B cell (primary cell): Measurements from ENCODE around the gene TSPAN6. TPM values are rescaled to one million over a fixed set of nuclear protein-coding genes. Genes with fewer than 3 reads are reported as not detected.

Experiments used
- ATAC-seq: fragments of 200-7000 bp; cut with Tn5 transposase; one replicate; pipeline ENCODE4 v1.10.0; 2021; ENCODE audit warnings: low read depth, mild to moderate bottlenecking, moderate number of reproducible peaks, moderate library complexity
- CTCF ChIA-PET: fragments of 350-600 bp; sonication (Branson Sonifier 250); formaldehyde crosslinking; loops from one replicate; lab custom pipeline; 2021; ENCODE audit warnings: antibody characterized with exemption, inconsistent platforms; lab: Charles Lee
- POLR2A ChIA-PET: fragments of 350-600 bp; sonication (Branson Sonifier 250); formaldehyde crosslinking; loops from one replicate; lab custom pipeline; 2021; ENCODE audit warnings: antibody characterized with exemption; lab: Charles Lee
- DNase-seq: peaks from one replicate; pipeline ENCODE4 v3.0.0; 2013
- H2AFZ ChIP-seq: 2 replicates; pipeline ENCODE4 v1.6.1; 2012; ENCODE audit warnings: mild to moderate bottlenecking, low read depth, low read length; ENCODE audit not compliant: insufficient read depth, poor library complexity, severe bottlenecking
- H3K27ac ChIP-seq, 2 donors: 1 replicate in 1 of 2; 2 replicates in 1 of 2; pipeline ENCODE4 v1.5.1; 2012 to 2013; ENCODE audit warnings: low read length in 2 of 2, mild to moderate bottlenecking in 2 of 2, moderate library complexity in 1 of 2
- H3K27me3 ChIP-seq, 4 experiments: fragments of 200-600 bp in 1 of 4; sonication (generic) in 1 of 4; replicated peaks in 1 of 4; 1 replicate in 2 of 4; 2 replicates in 2 of 4; pipeline versions ENCODE4 v1.6.1 to v1.7.0; 2013 to 2016; ENCODE audit warnings: low read length in 3 of 4, mild to moderate bottlenecking in 2 of 4, mixed read lengths in 1 of 4, moderate library complexity in 1 of 4; ENCODE audit not compliant: insufficient read depth in 4 of 4, control insufficient read depth in 3 of 4; ENCODE audit errors: control extremely low read depth in 1 of 4
- H3K36me3 ChIP-seq, 2 experiments: replicated peaks in 1 of 2; 1 replicate in 1 of 2; 2 replicates in 1 of 2; pipeline versions ENCODE4 v1.6.1 to v1.7.1; 2013; ENCODE audit warnings: low read length in 1 of 2; ENCODE audit not compliant: insufficient read depth in 2 of 2, control insufficient read depth in 1 of 2; ENCODE audit errors: control extremely low read depth in 1 of 2, extremely low read depth in 1 of 2
- H3K4me1 ChIP-seq, 2 donors: fragments of 200-600 bp in 1 of 2; sonication (generic) in 1 of 2; 1 replicate in 1 of 2; 2 replicates in 1 of 2; pipeline versions ENCODE4 v1.5.1 to v1.6.1; 2013 to 2017; ENCODE audit warnings: low read length in 2 of 2; ENCODE audit not compliant: control insufficient read depth in 2 of 2, insufficient read depth in 2 of 2
- H3K4me2 ChIP-seq: replicated peaks from 2 replicates; pipeline ENCODE3; 2012; ENCODE audit warnings: mild to moderate bottlenecking, low read depth, low read length; ENCODE audit not compliant: poor library complexity, severe bottlenecking
- H3K4me3 ChIP-seq, 5 experiments: fragments of 200-600 bp in 1 of 5; sonication (generic) in 1 of 5; 1 replicate in 3 of 5; 2 replicates in 2 of 5; pipeline versions ENCODE4 v1.5.1 to v1.7.0; 2011 to 2016; ENCODE audit warnings: low read length in 4 of 5, mild to moderate bottlenecking in 4 of 5, low read depth in 2 of 5, control low read depth in 1 of 5, moderate library complexity in 1 of 5; ENCODE audit not compliant: insufficient read depth in 1 of 5; ENCODE audit errors: control extremely low read depth in 1 of 5, extremely low read depth in 1 of 5
- H3K79me2 ChIP-seq: fragments of 200-600 bp; sonication (generic); one replicate; pipeline ENCODE4 v1.6.0; 2016; ENCODE audit warnings: low read length; ENCODE audit not compliant: control insufficient read depth, insufficient read depth
- H3K9ac ChIP-seq: fragments of 200-600 bp; sonication (generic); 2 replicates; pipeline ENCODE4 v1.6.1; 2017; ENCODE audit warnings: mild to moderate bottlenecking, low read length, moderate library complexity
- H3K9me3 ChIP-seq, 3 donors: one replicate each; pipeline versions ENCODE4 v1.6.1 to v1.7.1; 2013; ENCODE audit warnings: low read length in 2 of 3; ENCODE audit not compliant: control insufficient read depth in 2 of 3, insufficient read depth in 1 of 3; ENCODE audit errors: control extremely low read depth in 1 of 3
- H4K20me1 ChIP-seq: 2 replicates; pipeline ENCODE4 v1.6.0; 2012; ENCODE audit warnings: mild to moderate bottlenecking, low read length; ENCODE audit not compliant: insufficient read depth, control insufficient read depth, poor library complexity, severe bottlenecking
- H3K27ac Mint-ChIP-seq: one replicate; pipeline ENCODE4 v1.8.0; 2021; ENCODE audit warnings: mixed read lengths
- H3K27me3 Mint-ChIP-seq: one replicate; pipeline ENCODE4 v1.8.0; 2021; ENCODE audit warnings: mixed read lengths
- H3K4me1 Mint-ChIP-seq: one replicate; pipeline ENCODE4 v1.8.0; 2021; ENCODE audit warnings: mixed read lengths
- H3K4me3 Mint-ChIP-seq: one replicate; pipeline ENCODE4 v1.8.0; 2021; ENCODE audit warnings: mixed read lengths
- H3K9me3 Mint-ChIP-seq: one replicate; pipeline ENCODE4 v1.8.0; 2022; ENCODE audit warnings: mixed read lengths; ENCODE audit not compliant: insufficient read depth
- CTCF ChIP-seq: fragments of 200-600 bp; IDR thresholded peaks from one replicate; pipeline ENCODE4 v1.8.0; 2022; ENCODE audit warnings: antibody characterized with exemption, mild to moderate bottlenecking
- EZH2 ChIP-seq: IDR thresholded peaks from 2 replicates; pipeline ENCODE4 v1.6.1; 2012; ENCODE audit warnings: borderline replicate concordance, low read depth, mild to moderate bottlenecking, moderate library complexity, low read length; ENCODE audit not compliant: insufficient read depth, poor library complexity, severe bottlenecking
- WGBS: methylation state at CpG from one replicate; pipeline ENCODE4 v1.1.5; 2013; ENCODE audit warnings: missing lambda C conversion rate; ENCODE audit not compliant: insufficient coverage; 5-methylcytosine and 5-hydroxymethylcytosine counted together
- intact Hi-C: fragments of 100-400 bp; cut with micrococcal nuclease; formaldehyde crosslinking; loops from one replicate; pipeline ENCODE4 v1.10.0; 2022
- polyA plus RNA-seq: library from polyadenylated mRNA; depleted of rRNA; stranded (reverse); fragments of >200 nt; gene quantifications from 2 replicates; pipeline ENCODE4 v1.2.3, GENCODE V29; 2012
- total RNA-seq, 2 donors: library from RNA; stranded (reverse); fragments of 120-200 nt in 1 of 2; gene quantifications; 1 replicate in 1 of 2; 2 replicates in 1 of 2; pipeline versions ENCODE4 v1.2.3 to v1.2.4, GENCODE V29; 2013 to 2022

TSPAN6 gene
- total and polyA plus RNA-seq, 2 donors (not counting 1 experiment from before 2014, with no cell fraction given), result 0.10 TPM; not detected in 1

DNA sequence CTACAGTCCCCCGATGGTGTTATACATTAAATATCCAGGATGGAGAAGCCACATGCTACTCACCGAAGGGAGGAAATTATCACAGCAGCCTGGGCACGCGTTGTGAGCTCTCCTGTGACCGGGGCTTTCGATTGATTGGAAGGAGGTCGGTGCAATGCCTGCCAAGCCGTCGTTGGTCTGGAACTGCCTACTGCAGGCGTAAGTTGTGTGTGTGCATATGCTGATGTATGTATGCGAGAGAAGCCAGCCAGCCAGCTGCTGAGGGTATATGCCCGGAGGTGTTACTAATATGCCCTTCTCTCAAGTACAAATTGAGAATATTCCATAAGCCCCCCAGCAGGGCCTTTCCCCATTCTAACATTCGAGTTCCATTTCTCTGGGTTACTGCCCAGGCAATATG lies 25.6 kb upstream of the TSPAN6 start:
- Histone ChIP-seq H3K27me3 (no peaks in the 10 kb centered on the region), H3K36me3 (no peaks in the 10 kb centered on the region), H3K4me2 (no peak overlapping the region), H2AFZ (no peak overlapping the region), H3K79me2 (no peaks in the 10 kb centered on the region), H3K9ac (no peak overlapping the region), H3K27ac (no peak overlapping the region), H3K4me3 (no peak overlapping the region), H4K20me1 (no peaks in the 10 kb centered on the region), H3K4me1 (no peaks in the 10 kb centered on the region), H3K9me3 (no peaks in the 10 kb centered on the region)
- ATAC-seq, result no peak
- intact Hi-C loops, result no loop called here
- 93% methylated on average over 6 of the region's 13 CpGs for WGBS
- Mint-ChIP-seq H3K4me1 (peaks cover 7% of the 10 kb centered on the region), H3K9me3 (no peaks in the 10 kb centered on the region), H3K27me3 (peaks cover 17% of the 10 kb centered on the region), H3K4me3 (no peak overlapping the region), H3K27ac (no peak overlapping the region)
- CTCF ChIA-PET, result interaction anchor here (1.6 to 2.5 kb wide), 2 partner anchors 10 to 107 kb away, joined by 5 to 7 read pairs; no protein-coding TSS in a partner anchor
- POLR2A ChIA-PET, result no interaction called here
- DNase-seq, result no peak
- TF ChIP-seq EZH2 (no peak), CTCF (no peak)

DNA sequence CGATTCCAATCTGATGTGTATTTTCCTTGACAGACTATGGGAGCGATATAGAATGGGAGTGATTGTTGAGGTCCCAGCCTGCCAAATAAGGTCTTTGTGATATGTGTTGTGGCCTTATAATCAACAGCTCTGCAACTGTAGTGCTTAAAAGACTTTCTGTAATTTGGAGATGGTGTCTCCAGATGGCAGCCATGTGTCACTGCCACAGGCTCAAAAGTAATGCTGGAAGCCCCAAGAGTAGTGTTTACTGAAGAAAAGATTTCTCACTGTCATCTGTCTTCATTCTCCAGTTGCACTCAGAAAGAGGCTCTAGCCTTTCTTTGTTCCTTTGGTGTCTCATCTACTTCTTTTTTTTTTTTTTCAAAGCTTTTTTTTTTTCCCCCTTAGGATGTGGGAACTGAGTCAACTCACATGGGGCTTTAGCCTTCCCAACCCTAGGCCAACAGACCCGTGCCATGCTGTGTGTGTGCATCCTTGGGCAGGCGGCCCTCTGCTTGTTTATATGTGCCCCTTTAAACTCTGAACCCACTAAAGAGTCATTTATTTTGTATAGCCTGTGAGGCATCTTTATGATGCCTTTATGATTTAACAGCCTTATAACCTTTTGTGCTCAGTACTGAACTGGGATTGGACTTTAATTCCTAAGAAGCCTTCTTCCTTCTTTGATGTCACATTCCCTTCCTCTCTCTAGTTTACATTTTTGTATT lies 23.0 kb upstream of the TSPAN6 start:
- intact Hi-C loops, result no loop called here
- no peak overlapping the region for H3K9ac ChIP-seq

More for the DNA sequence above, 23.0 kb upstream of the TSPAN6 start:
- no peak overlapping the region for H3K4me3 ChIP-seq
- no peak overlapping the region for H2AFZ ChIP-seq
- ATAC-seq (no peak), DNase-seq (no peak)
- H3K79me2 ChIP-seq, result no peaks in the 10 kb centered on the region
- H3K4me3 Mint-ChIP-seq, result no peak overlapping the region
- no peaks in the 10 kb centered on the region for H3K9me3 ChIP-seq
- H3K27ac Mint-ChIP-seq, result no peak overlapping the region
- no peaks in the 10 kb centered on the region for H3K27me3 ChIP-seq
- peaks cover 23% of the 10 kb centered on the region for H3K27me3 Mint-ChIP-seq
- H4K20me1 ChIP-seq, result no peaks in the 10 kb centered on the region
- CTCF ChIA-PET, result no interaction called here
- POLR2A ChIA-PET, result no interaction called here
- H3K27ac ChIP-seq, result no peak overlapping the region
- TF ChIP-seq CTCF (no peak), EZH2 (no peak)
- peaks cover 7% of the 10 kb centered on the region for H3K4me1 Mint-ChIP-seq
- H3K36me3 ChIP-seq, result no peaks in the 10 kb centered on the region
- H3K4me2 ChIP-seq, result no peak overlapping the region
- no CpG with 5 or more reads among the region's 4 CpGs for WGBS
- H3K9me3 Mint-ChIP-seq, result no peaks in the 10 kb centered on the region
- H3K4me1 ChIP-seq, result no peaks in the 10 kb centered on the region
